NT2/D1 (cell line): ENCODE measurements around the gene SRSF12.
"Not testable (repeated sequence)": the region's sequence is repeated elsewhere in the genome, so short reads cannot be mapped to it uniquely, and the experiment has no call there.

ENCODE experiments used
- SUZ12 ChIP-seq: IDR thresholded peaks from 2 replicates; pipeline ENCODE4 v1.6.1; 2011; ENCODE audit not compliant: insufficient read length, insufficient read depth; ENCODE audit errors: extremely low read depth
- YY1 ChIP-seq: IDR thresholded peaks from 2 replicates; pipeline ENCODE4 v1.6.1; 2011; ENCODE audit not compliant: insufficient read length, insufficient read depth
- ZNF274 ChIP-seq: IDR thresholded peaks from 2 replicates; pipeline ENCODE4 v1.6.1; 2011; ENCODE audit warnings: mild to moderate bottlenecking, low read depth, low read length

GRCh38 chr6:89128256-89128671 lies 10.4 kb upstream of the SRSF12 start:
- TF ChIP-seq YY1, SUZ12, ZNF274: not testable (repeated sequence)
